Measurements from ENCODE around the gene MBNL3.

Gene MBNL3

DNA sequence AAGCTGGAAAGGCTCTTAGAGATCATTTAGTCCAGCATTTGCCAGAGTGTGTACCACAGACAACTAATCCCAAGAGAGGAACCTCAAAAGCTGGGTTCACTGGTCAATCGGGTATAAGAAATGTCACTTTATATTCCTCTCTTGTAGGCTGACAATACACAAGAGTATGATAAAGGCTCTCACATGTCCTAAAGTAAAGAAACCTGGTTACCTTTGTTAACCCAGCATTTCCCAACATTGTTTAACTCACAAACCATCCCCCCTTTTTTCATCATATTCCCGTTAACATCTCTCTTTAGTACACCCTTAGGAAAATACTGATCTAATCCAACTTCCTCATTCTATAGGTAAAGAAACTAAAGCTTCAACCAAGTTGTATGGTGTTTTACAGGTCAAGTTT, 74.4 kb downstream of the MBNL3 start:
- DNase-seq (ENCODE audit: low read depth), result no peak

DNA sequence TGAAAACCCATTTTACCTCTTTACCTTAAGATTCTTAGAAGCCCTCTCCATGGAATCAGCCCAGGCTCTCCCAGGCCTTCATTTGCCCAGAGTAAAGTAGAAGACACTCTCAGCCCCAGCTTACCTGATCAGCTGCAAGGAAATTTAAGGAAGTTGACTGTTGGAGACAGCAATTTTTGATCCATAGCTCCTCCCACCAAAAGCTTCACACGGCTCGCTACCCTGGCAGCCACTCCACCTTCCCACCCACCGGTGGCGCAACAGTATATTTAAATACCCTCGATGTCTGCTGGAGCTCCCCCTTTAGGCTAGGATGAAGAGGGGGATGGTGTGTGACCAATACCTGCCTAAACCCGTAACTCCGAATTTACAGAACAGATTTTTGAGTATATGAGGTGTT, 75.4 kb downstream of the MBNL3 start:
- DNase-seq (ENCODE audit: low read depth), result no peak

DNA sequence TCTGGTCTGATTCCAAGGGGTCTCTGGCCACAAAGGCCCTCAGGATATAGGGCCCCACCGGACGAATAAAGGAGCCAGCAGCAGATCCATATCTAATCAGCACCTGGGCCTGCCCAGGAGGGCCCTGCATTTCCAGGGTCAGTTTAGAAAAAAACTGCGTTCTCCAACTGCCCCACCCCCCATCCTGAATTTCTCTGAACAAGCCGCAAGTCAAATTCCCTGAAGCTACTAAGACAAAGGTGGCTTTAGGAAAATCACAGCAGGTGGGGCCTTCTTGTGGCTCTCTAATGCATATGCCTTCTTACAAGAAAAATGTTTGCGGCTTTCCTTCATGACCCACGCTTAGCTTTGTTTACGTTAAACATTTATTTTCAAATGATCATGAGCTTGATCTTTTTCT, 76.6 kb downstream of the MBNL3 start:
- no peak for DNase-seq (ENCODE audit: low read depth)

GRCh38 chrX:132411310-132411977, 77.4 kb downstream of the MBNL3 start:
- no peak for DNase-seq (ENCODE audit: low read depth)

DNA sequence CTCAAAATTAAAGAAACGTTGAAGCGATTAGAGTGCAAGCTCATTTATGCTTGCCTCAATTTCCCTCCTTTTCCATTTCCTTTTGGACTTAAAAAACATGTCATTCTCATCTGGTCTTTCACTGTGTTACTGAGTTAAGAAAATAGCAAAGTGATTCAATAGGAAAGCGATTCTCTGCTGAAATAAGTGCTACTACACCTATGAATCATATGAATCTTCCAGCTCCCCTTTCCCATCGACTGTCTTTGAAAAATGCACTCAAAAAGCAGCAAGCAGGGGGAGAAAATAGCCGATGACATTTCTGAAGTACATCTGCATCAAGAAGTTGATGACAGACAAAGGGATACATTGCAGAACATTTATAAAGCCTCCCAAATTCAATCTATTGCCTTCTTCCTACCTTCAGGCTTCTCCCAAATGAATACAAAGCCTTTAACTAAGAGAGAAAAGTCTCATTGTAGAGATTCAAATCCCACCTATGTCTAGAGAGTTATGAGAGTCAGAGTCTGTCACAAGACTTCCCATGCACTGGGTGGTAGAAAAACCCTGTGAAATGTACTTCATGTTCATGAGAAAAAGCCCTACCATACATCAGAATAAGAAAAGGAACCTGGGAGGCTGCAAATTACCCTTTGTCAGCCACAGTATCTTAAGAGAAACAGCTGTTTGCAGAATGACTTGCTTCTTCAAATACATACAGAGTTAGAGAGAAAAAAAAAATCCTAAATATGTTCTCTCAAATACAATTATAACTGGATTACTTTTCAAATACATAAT, 78.9 kb downstream of the MBNL3 start:
- no peak for DNase-seq (ENCODE audit: low read depth)

- DNase-seq (ENCODE audit: low read depth), result no peak
Measured at GRCh38 chrX:132407691-132408090, 81.1 kb downstream of the MBNL3 start.

DNA sequence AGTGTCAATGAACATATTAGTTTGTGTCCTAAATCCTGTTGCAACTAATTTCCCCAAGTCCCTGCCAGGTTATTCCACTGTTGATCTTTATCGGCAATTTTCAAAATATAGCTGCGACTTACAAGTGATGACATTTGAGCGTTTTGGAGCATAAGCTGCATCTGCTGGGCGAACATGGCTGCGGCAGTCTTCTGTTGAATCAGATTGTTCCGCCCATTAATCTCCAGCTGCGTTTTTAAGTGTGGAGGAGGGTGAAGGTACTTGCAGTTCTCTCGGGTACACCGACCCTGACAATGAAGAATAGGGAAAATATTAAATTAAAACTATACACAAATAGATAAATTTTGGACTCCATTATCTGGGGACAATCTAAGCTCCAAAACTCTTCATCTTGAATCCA, 82.7 kb downstream of the MBNL3 start:
- no peak for DNase-seq (ENCODE audit: low read depth)

DNA sequence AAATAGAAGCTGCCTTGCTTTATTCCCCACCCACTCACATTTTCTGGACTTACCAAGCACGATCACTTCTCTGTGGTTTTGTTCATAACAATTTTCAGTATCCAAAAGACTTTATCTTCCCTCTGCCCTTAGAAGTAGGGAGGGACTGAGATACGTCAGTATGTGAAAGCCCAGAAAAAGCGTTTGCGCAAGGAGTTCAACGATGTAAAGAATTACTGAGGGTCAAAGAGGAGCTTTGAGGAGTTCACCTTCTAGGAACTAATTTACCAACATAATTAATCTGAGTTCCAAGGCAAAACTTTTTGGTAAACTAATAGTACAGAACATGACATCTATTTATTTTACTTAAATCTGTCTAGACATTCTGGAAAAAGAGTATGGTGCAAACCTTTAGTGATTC, 84.6 kb downstream of the MBNL3 start:
- DNase-seq (ENCODE audit: low read depth), result no peak

DNA sequence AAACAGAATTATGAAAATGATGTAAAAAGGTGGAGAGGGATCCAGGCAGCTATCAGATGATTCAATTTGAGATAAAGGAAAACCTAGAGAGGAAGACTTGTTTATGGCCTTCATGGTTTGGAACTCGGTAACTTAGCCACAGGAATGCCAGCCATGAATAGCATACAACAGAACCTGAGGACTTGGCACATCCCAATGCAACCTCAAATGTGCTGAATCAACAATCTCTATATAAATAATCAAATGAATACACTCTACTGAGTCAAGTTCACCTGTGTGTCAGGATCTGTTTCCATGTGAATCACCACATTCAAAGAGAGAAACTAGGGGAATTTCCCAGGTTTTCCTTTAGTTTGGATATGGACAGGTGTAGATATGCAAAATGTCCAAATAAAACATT, 86.9 kb downstream of the MBNL3 start:
- no peak for DNase-seq (ENCODE audit: low read depth)

DNA sequence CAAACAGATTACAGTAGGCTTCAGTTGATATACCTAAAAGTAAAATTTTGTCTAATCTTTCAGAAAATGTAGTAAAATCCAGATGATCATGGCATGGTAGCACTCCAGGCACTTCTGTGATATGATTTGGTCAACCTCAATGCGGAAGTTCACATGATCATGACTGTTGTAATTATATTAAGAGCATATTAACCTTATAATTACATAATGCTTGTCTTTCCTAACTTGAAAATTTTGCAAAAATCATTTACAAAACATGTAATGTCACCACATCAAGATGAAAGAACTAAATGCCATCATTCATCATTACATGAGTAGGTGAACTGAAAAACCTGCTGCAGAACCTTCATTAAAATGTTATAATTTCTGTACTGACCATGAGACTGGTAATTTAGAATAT, 88.1 kb downstream of the MBNL3 start:
- DNase-seq (ENCODE audit: low read depth), result no peak

GRCh38 chrX:132395645-132396044, 93.2 kb downstream of the MBNL3 start:
- DNase-seq (ENCODE audit: low read depth), result no peak

DNA sequence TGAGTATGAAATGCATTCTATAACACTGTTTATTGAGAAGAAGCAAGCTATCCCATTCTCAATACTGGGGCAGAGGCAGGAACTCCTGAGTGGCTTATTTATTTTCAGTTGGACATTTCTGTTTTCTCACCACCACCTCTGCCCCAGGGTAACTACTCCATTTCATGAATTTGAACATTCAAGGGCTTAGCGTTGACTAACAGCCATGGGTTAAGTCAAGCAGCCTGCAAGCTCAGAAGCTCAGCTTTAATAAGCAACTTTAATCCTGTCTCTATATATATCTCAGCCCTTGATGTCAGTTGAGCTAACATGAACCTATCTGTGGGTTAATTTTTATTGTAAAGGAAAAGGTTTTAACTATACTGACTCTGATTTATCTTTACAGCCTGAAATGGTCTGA, 93.8 kb downstream of the MBNL3 start:
- DNase-seq (ENCODE audit: low read depth), result no peak

- no peak for DNase-seq (ENCODE audit: low read depth)
Measured at GRCh38 chrX:132394591-132394990, 94.2 kb downstream of the MBNL3 start.

DNA sequence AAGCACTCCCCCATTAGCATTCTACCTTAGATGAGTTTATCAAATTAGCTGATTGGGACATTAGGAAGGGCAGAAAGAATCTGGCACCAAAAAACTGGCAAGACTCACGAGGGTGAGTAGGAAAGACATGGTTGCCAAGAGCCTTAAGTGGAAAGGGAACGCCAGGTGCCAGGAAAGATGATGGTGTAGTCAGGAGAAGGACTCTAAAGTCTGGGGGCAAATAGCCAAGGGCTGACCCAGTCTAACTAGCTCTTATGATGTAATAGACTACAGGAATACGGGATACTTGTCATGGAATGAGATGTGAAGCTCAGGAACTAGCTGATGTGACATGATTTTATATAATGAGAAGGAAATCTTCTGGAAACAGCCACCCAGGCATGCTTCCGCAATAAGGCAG, 94.8 kb downstream of the MBNL3 start:
- DNase-seq (ENCODE audit: low read depth), result no peak

- no peak for DNase-seq (ENCODE audit: low read depth)
Measured at GRCh38 chrX:132393485-132393884, 95.4 kb downstream of the MBNL3 start.

- no peak for DNase-seq (ENCODE audit: low read depth)
Measured at GRCh38 chrX:132393085-132393484, 95.8 kb downstream of the MBNL3 start.

GRCh38 chrX:132390792-132391191, 98.0 kb downstream of the MBNL3 start:
- DNase-seq (ENCODE audit: low read depth), result no peak

DNA sequence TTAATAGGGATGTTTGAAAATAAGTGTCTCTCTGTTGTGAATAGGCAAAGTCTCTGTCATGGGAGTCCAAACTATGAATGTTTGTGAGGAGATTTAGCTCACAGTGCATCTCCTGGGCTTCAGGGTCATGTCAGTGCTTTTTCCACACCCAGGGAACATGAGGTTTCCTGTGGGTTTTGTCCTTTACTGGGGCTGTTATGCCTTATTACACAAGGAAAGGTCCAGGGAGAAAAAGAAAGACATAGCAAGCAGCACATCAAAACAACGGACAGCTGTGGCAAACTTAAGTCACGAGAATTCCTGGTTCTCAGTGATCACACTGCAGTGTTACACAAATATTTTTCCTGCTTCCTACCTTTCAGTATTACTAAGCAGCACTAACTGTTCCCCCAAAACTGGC, 99.4 kb downstream of the MBNL3 start:
- no peak for DNase-seq (ENCODE audit: low read depth)

- no peak for DNase-seq (ENCODE audit: low read depth)
Measured at GRCh38 chrX:132388371-132388770, 100.5 kb downstream of the MBNL3 start.

- DNase-seq (ENCODE audit: low read depth), result no peak
Measured at GRCh38 chrX:132384301-132384700, 104.5 kb downstream of the MBNL3 start.

GRCh38 chrX:132382068-132382467, 106.8 kb downstream of the MBNL3 start:
- DNase-seq (ENCODE audit: low read depth), result no peak

DNA sequence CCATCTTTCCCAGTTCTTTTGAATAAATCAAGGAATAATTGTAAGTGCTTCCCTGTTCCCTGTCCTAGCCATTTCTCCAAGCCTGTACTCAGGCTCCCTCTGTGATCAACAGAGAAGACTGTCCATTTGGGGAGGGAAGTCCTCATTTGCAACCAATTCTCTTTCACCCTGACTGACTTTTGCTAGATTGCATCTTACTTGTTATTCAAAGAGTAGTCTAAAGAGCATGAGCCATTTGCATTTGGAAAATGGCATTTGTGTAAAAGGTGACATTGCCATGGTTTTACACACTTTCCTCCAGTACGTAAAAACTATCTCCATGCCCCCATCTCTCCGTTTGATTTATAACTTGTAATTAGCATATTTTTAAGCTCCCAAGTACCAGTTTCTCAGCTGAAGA, 110.6 kb downstream of the MBNL3 start:
- no peak for DNase-seq (ENCODE audit: low read depth)

DNA sequence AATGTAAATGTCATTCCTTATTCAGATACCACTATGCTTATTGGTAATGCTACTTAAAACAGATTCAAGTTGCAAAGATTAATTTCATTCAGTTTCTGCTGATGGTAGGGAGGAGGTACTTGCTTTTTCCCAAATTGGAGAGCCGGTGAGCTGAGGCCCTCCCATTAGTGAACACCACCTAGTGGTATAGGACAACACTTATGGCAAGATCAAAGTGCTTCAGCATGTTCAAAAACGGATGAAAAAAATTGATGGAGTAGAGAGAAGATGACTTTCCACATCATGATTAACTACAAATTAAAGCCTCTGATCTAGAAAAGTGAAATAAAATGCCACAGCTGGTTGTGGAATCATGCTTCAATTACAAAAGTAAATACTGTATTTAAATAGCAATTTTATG, 112.9 kb downstream of the MBNL3 start:
- no peak for DNase-seq (ENCODE audit: low read depth)

GRCh38 chrX:132373610-132374009, 115.2 kb downstream of the MBNL3 start:
- DNase-seq (ENCODE audit: low read depth), result no peak

Data from GM04504 (cell line).